Activated CD8-positive, alpha-beta T cell treated with anti-CD3 and anti-CD28 coated beads for 36 hours (primary cell): ENCODE data around the gene SPEF1. TPM values are rescaled to one million over a fixed set of nuclear protein-coding genes. Genes with fewer than 3 reads are reported as not detected.

Experiments
- ATAC-seq: fragments of 200-7000 bp; cut with Tn5 transposase; one replicate; pipeline ENCODE4 v1.10.0; 2021; ENCODE audit warnings: mild to moderate bottlenecking, moderate library complexity
- CTCF ChIA-PET: fragments of 350-600 bp; sonication (Branson Sonifier 250); formaldehyde crosslinking; loops from one replicate; lab custom pipeline; 2021; ENCODE audit warnings: antibody characterized with exemption; lab: Charles Lee
- POLR2A ChIA-PET: fragments of 350-600 bp; sonication (Branson Sonifier 250); formaldehyde crosslinking; loops from one replicate; lab custom pipeline; 2021; ENCODE audit warnings: antibody characterized with exemption; lab: Charles Lee
- DNase-seq: peaks from one replicate; pipeline ENCODE4 v3.0.0-alpha.2; 2020
- H3K27ac Mint-ChIP-seq: one replicate; pipeline ENCODE4 v1.8.0; 2021; ENCODE audit warnings: mild to moderate bottlenecking, mixed read lengths
- H3K27me3 Mint-ChIP-seq: one replicate; pipeline ENCODE4 v1.8.0; 2021; ENCODE audit warnings: mixed read lengths
- H3K36me3 Mint-ChIP-seq: one replicate; pipeline ENCODE4 v1.8.0; 2021; ENCODE audit warnings: low read depth, mixed read lengths
- H3K4me1 Mint-ChIP-seq: one replicate; pipeline ENCODE4 v1.8.0; 2021; ENCODE audit warnings: low read depth, mixed read lengths
- H3K4me3 Mint-ChIP-seq: one replicate; pipeline ENCODE4 v1.8.0; 2021; ENCODE audit warnings: mild to moderate bottlenecking, moderate library complexity, mixed read lengths
- H3K9me3 Mint-ChIP-seq: one replicate; pipeline ENCODE4 v1.8.0; 2021; ENCODE audit warnings: mixed read lengths
- intact Hi-C: fragments of 100-400 bp; cut with micrococcal nuclease; formaldehyde crosslinking; loops from one replicate; pipeline ENCODE4 v1.10.0; 2022
- total RNA-seq, 2 experiments: library from RNA; stranded (reverse); gene quantifications; one replicate each; pipeline ENCODE4 v1.2.3, GENCODE V29; 2021
- TF ChIP-seq, protein P1 (sequence below): fragments of 200-600 bp; IDR thresholded peaks from one replicate; pipeline ENCODE4 v1.8.0; 2022; ENCODE audit warnings: antibody characterized with exemption, mild to moderate bottlenecking

The SPEF1 gene
- total RNA-seq, 2 experiments from 2014 or later = 0.23 TPM; not detected in 1

- Mint-ChIP-seq H3K4me3 (no peak overlapping the region), H3K36me3 (no peaks in the 10 kb centered on the region), H3K9me3 (no peaks in the 10 kb centered on the region), H3K27me3 (peaks cover 4% of the 10 kb centered on the region), H3K4me1 (peaks cover 7% of the 10 kb centered on the region), H3K27ac (no peak overlapping the region)
- DNase-seq = no peak
- CTCF ChIA-PET = interaction anchor here (1.0 to 1.5 kb wide), 2 partner anchors 9 to 24 kb away, joined by 3 to 4 read pairs; partner anchors contain the start of gene ADISSP
- intact Hi-C loops = no loop called here
- POLR2A ChIA-PET = no interaction called here
- no peak for ATAC-seq
- TF ChIP-seq, protein P1, sequence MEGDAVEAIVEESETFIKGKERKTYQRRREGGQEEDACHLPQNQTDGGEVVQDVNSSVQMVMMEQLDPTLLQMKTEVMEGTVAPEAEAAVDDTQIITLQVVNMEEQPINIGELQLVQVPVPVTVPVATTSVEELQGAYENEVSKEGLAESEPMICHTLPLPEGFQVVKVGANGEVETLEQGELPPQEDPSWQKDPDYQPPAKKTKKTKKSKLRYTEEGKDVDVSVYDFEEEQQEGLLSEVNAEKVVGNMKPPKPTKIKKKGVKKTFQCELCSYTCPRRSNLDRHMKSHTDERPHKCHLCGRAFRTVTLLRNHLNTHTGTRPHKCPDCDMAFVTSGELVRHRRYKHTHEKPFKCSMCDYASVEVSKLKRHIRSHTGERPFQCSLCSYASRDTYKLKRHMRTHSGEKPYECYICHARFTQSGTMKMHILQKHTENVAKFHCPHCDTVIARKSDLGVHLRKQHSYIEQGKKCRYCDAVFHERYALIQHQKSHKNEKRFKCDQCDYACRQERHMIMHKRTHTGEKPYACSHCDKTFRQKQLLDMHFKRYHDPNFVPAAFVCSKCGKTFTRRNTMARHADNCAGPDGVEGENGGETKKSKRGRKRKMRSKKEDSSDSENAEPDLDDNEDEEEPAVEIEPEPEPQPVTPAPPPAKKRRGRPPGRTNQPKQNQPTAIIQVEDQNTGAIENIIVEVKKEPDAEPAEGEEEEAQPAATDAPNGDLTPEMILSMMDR = no peak
Observed at GRCh38 chr20:3743251-3743650, 38.0 kb downstream of the SPEF1 start.

DNA sequence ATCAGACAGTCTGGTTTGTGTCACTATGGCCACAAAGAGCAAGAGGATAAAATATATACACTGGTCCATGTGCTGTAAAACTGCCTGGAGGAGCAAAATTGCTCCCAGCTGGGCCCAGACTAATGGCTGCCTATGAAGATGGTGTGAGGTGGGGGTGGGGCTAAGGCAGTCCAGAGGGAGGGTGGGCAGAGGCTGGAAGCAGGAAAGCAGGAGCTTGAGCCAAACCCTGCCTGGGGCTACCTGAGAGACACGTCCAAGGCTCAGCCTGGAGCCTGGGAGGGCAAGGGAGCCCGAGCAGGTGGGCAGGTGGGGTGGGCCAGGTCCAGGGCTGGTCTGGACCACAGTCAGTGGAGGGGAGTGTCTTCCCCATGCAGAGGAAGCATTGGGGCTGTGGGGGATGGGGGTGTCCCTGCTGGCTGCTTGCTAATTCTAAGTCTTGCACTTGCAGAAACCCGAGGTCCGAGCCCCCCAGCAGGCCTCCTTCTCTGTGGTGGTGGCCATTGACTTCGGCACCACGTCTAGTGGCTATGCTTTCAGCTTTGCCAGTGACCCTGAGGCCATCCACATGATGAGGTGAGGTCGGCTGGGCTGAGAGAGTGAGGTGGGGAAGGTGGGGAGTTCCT is 39.3 kb downstream of the SPEF1 start:
- intact Hi-C loops = no loop called here
- CTCF ChIA-PET = interaction anchor here (0.9 to 1.6 kb wide), 3 partner anchors 9 to 115 kb away, joined by 3 to 5 read pairs (median 4); no protein-coding TSS in a partner anchor
- POLR2A ChIA-PET = interaction anchor here (0.6 kb wide), 2 partner anchors 130 to 163 kb away, joined by 3 read pairs; no protein-coding TSS in a partner anchor
- Mint-ChIP-seq H3K36me3 (no peaks in the 10 kb centered on the region), H3K4me3 (no peak overlapping the region), H3K9me3 (no peaks in the 10 kb centered on the region), H3K27ac (no peak overlapping the region), H3K27me3 (peaks cover 4% of the 10 kb centered on the region), H3K4me1 (peaks cover 7% of the 10 kb centered on the region)
- DNase-seq (no peak), ATAC-seq (no peak)
- TF ChIP-seq, protein P1 = no peak

DNA sequence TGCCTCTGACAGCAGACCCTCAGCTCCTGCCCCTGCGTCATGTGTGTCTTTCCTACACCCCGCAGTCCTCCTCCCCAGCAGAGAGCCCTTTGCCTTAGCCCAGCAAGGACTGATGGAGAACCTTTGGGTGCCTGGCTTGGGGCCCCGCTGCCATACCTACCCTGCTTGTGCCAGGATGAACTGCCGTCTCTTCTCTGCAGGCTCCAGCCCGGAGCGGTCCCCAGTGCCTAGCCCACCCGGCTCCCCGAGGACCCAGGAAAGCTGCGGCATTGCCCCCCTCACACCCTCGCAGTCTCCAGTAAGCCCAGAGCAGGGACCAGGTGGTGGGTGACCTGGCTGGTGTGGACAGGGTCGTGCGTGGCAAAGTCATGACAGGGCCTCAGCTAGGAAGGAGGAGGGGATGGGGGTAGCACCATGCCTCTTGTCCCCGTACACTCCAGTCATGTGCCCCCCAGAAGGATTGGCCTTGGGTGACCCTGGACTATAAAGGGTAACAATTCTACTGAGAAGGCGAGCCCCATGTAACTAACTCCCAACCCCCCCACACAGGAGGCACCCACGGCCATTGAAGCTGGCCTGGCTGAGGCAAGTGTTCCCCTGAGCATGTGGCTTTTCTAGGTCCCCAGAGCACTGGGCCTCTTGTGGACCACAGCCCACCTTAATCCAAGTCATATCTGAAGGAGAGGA is 40.5 kb downstream of the SPEF1 start:
- H3K4me1 Mint-ChIP-seq = peaks cover 7% of the 10 kb centered on the region
- ATAC-seq = no peak
- POLR2A ChIA-PET = interaction anchor here (1.1 kb wide), 1 partner anchor 184 kb away, joined by 3 read pairs; no protein-coding TSS in a partner anchor
- no peaks in the 10 kb centered on the region for H3K9me3 Mint-ChIP-seq
- H3K27ac Mint-ChIP-seq = no peak overlapping the region
- intact Hi-C loops = no loop called here
- DNase-seq = no peak
- TF ChIP-seq, protein P1 = no peak
- H3K27me3 Mint-ChIP-seq = peaks cover 4% of the 10 kb centered on the region
- CTCF ChIA-PET = interaction anchor here (1.1 to 1.6 kb wide), 2 partner anchors 11 to 12 kb away, joined by 3 to 4 read pairs; no protein-coding TSS in a partner anchor
- H3K36me3 Mint-ChIP-seq = no peaks in the 10 kb centered on the region
- no peak overlapping the region for H3K4me3 Mint-ChIP-seq

DNA sequence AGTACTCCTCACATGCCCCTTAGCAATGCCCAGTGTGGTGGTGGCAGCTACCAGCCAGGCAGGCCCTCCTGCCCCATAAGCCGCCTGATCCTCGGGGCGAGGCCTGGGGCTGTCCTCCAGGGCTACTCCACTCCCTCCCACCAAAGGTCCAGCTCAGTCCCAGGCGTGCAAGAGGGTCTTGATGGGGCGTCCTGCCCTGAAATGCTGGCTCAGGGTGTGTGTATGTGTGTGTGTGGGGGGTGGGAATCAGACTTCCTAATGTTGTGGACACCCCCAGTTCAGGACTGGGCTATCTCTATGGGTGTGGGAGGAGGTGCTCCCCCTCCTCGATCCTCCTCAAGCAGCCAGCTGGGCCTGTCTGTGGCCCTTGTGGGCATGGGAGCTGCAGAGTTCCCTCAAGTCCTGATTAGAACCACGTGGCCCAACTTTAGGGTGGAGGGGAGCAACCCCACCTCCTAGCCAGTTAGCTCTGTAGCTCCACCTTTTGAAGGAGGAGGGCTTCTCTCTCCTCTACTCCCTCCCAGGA is 41.3 kb downstream of the SPEF1 start:
- H3K27ac Mint-ChIP-seq = no peak overlapping the region
- no peaks in the 10 kb centered on the region for H3K36me3 Mint-ChIP-seq
- intact Hi-C loops = no loop called here
- TF ChIP-seq, protein P1 = no peak
- DNase-seq (no peak), ATAC-seq (no peak)
- CTCF ChIA-PET = interaction anchor here (1.1 to 1.2 kb wide), 2 partner anchors 10 to 13 kb away, joined by 3 to 7 read pairs; no protein-coding TSS in a partner anchor
- H3K4me3 Mint-ChIP-seq = no peak overlapping the region
- peaks cover 4% of the 10 kb centered on the region for H3K4me1 Mint-ChIP-seq
- H3K9me3 Mint-ChIP-seq = no peaks in the 10 kb centered on the region
- peaks cover 4% of the 10 kb centered on the region for H3K27me3 Mint-ChIP-seq
- POLR2A ChIA-PET = interaction anchor here (1.1 kb wide), 1 partner anchor 185 kb away, joined by 3 read pairs; no protein-coding TSS in a partner anchor
